Measurements from ENCODE around the gene SPATA17. TPM values are rescaled to one million over a fixed set of nuclear protein-coding genes. Genes with fewer than 3 reads are reported as not detected.

The SPATA17 gene
- polyA plus RNA-seq, 1 of the 3 experiments (the other 2 are of a cell fraction), result 1.2 TPM

- 95% methylated on average over 2 of the region's 2 CpGs for WGBS (ENCODE audit: low lambda C conversion rate)
- ChIA-PET CTCF (interaction anchor here (0.8 kb wide), 1 partner anchor 16 kb away, joined by 3 read pairs; no protein-coding TSS in a partner anchor), POLR2A (no interaction called here)
- no peak overlapping the region for H3K9ac ChIP-seq
- H3K27ac ChIP-seq (ENCODE audit: low read depth in 2 of 2, low read length in 1 of 2), result no peak overlapping the region
- no peak overlapping the region for H3K4me3 ChIP-seq (ENCODE audit: low read depth in 2 of 2, low read length in 1 of 2)
- no peaks in the 10 kb centered on the region for H3K27me3 ChIP-seq (ENCODE audit: insufficient read depth)
- no peaks in the 10 kb centered on the region for H3K9me2 ChIP-seq
- H3K9me3 ChIP-seq, result no peaks in the 10 kb centered on the region
- no peak for DNase-seq
- H3K36me3 ChIP-seq (replicated peaks in 1 of 2; ENCODE audit: control insufficient read depth in 1 of 2, insufficient read depth in 2 of 2, low read length in 1 of 2), result peaks cover 25 to 39% of the 10 kb centered on the region in 2 experiments
- H2AFZ ChIP-seq (ENCODE audit: low read depth), result no peak overlapping the region
- H3K79me2 ChIP-seq (ENCODE audit: insufficient read depth), result no peaks in the 10 kb centered on the region
- no peaks in the 10 kb centered on the region for H3K4me1 ChIP-seq (ENCODE audit: control insufficient read depth in 1 of 2, insufficient read depth in 2 of 2, low read depth in 1 of 2, low read length in 1 of 2)
- H4K20me1 ChIP-seq (ENCODE audit: insufficient read depth), result no peaks in the 10 kb centered on the region
- H3K4me2 ChIP-seq, result no peak overlapping the region
- no peaks in the 10 kb centered on the region for H3F3A ChIP-seq (replicated peaks; ENCODE audit: insufficient read depth)
- TF ChIP-seq, protein P1, sequence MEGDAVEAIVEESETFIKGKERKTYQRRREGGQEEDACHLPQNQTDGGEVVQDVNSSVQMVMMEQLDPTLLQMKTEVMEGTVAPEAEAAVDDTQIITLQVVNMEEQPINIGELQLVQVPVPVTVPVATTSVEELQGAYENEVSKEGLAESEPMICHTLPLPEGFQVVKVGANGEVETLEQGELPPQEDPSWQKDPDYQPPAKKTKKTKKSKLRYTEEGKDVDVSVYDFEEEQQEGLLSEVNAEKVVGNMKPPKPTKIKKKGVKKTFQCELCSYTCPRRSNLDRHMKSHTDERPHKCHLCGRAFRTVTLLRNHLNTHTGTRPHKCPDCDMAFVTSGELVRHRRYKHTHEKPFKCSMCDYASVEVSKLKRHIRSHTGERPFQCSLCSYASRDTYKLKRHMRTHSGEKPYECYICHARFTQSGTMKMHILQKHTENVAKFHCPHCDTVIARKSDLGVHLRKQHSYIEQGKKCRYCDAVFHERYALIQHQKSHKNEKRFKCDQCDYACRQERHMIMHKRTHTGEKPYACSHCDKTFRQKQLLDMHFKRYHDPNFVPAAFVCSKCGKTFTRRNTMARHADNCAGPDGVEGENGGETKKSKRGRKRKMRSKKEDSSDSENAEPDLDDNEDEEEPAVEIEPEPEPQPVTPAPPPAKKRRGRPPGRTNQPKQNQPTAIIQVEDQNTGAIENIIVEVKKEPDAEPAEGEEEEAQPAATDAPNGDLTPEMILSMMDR (IDR thresholded peaks at IDR 0.05), result peak; percentile 12; the same call in 1 of the 2 replicates
- no peak for TF ChIP-seq IRF3 (IDR thresholded peaks at IDR 0.05; ENCODE audit: low read depth, low read length)
These were observed 40.5 kb upstream of the SPATA17 start for GRCh38 chr1:217590598-217590997.

DNA sequence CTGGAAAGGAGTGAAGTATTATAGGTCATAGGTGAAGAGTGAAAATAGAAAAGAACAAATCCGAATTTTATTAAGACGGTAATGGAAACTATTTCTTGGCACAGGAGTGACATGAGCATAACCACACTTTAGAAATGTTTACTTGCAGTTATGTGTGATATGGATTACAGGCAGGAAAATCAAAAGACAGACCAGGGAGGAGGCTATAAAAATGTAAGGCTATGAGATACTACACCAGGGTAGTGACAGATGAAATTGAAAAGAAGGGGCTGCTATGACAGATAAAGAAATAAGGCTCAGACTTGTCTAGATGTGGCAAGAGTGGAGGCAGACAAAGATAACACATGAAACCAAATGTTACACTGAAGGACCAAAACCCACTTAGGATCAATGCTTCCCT lies 32.0 kb upstream of the SPATA17 start:
- WGBS (ENCODE audit: low lambda C conversion rate), result 87% methylated on average over 2 of the region's 2 CpGs
- Histone ChIP-seq H3K27ac (ENCODE audit: low read depth in 2 of 2, low read length in 1 of 2) (no peak overlapping the region), H3K4me1 (ENCODE audit: control insufficient read depth in 1 of 2, insufficient read depth in 2 of 2, low read depth in 1 of 2, low read length in 1 of 2) (no peaks in the 10 kb centered on the region), H3K9ac (no peak overlapping the region), H3F3A (replicated peaks; ENCODE audit: insufficient read depth) (no peaks in the 10 kb centered on the region), H3K9me2 (no peaks in the 10 kb centered on the region), H2AFZ (ENCODE audit: low read depth) (no peak overlapping the region), H3K9me3 (no peaks in the 10 kb centered on the region), H3K4me2 (no peak overlapping the region), H3K4me3 (ENCODE audit: low read depth in 2 of 2, low read length in 1 of 2) (no peak overlapping the region), H3K27me3 (ENCODE audit: insufficient read depth) (no peaks in the 10 kb centered on the region), H4K20me1 (ENCODE audit: insufficient read depth) (no peaks in the 10 kb centered on the region), H3K79me2 (ENCODE audit: insufficient read depth) (no peaks in the 10 kb centered on the region; the same call in 1 of the 2 replicates), H3K36me3 (replicated peaks in 1 of 2; ENCODE audit: control insufficient read depth in 1 of 2, insufficient read depth in 2 of 2, low read length in 1 of 2) (peaks cover 26 to 33% of the 10 kb centered on the region in 2 experiments)
- TF ChIP-seq TEAD4 (IDR thresholded peaks at IDR 0.05; ENCODE audit: borderline replicate concordance, insufficient read depth) (no peak), EP300 (IDR thresholded peaks at IDR 0.05; ENCODE audit: borderline replicate concordance in 1 of 2, low read depth in 1 of 2, low read length in 1 of 2) (no peak), RAD21 (IDR thresholded peaks at IDR 0.05; ENCODE audit: low read length) (no peak), TCF12 (IDR thresholded peaks at IDR 0.05) (no peak), POLR2AphosphoS5 (IDR thresholded peaks at IDR 0.05; ENCODE audit: low read depth, low read length) (no peak), MEF2A (IDR thresholded peaks at IDR 0.05; ENCODE audit: borderline replicate concordance, low read depth) (no peak), FOXJ3 (CRISPR knock-in tag; IDR thresholded peaks at IDR 0.05) (no peak), FOSL2 (IDR thresholded peaks at IDR 0.05; ENCODE audit: borderline replicate concordance, low read depth) (no peak), FOXM1 (IDR thresholded peaks at IDR 0.05; ENCODE audit: low read depth) (no peak), GATA2 (CRISPR knock-in tag; IDR thresholded peaks at IDR 0.05) (no peak), USF2 (IDR thresholded peaks at IDR 0.05; ENCODE audit: borderline replicate concordance, low read depth, low read length) (no peak), NFIC (IDR thresholded peaks at IDR 0.05; ENCODE audit: borderline replicate concordance) (no peak)
- TF ChIP-seq, protein P2, sequence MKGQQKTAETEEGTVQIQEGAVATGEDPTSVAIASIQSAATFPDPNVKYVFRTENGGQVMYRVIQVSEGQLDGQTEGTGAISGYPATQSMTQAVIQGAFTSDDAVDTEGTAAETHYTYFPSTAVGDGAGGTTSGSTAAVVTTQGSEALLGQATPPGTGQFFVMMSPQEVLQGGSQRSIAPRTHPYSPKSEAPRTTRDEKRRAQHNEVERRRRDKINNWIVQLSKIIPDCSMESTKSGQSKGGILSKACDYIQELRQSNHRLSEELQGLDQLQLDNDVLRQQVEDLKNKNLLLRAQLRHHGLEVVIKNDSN (IDR thresholded peaks at IDR 0.05; ENCODE audit: borderline replicate concordance, low read depth), result no peak
- DNase-seq, result no peak
- CTCF ChIA-PET, result interaction anchor here (0.6 kb wide), 1 partner anchor 787 kb away, joined by 3 read pairs; no protein-coding TSS in a partner anchor
- POLR2A ChIA-PET, result no interaction called here
